Kidney (tissue), 14 donors: Measurements from ENCODE around the gene LCN15. TPM values are rescaled to one million over a fixed set of nuclear protein-coding genes. Genes with fewer than 3 reads are reported as not detected.

Source experiments
- DNase-seq, 5 donors: peaks; one replicate each; pipeline ENCODE4 v3.0.0-alpha.2; 2013 to 2020
- FAIRE-seq: peaks from 2 replicates; lab custom pipeline; 2012; peaks lifted over from hg19 to GRCh38; lab: Jason Lieb, UNC
- H3K27ac ChIP-seq, 2 donors: one replicate each; pipeline ENCODE4 v1.7.0; 2013; ENCODE audit warnings: low read depth in 2 of 2, low read length in 2 of 2, inconsistent platforms in 1 of 2
- H3K27me3 ChIP-seq: one replicate; pipeline ENCODE4 v1.7.1; 2013; ENCODE audit warnings: low read length, inconsistent platforms; ENCODE audit not compliant: control insufficient read depth, insufficient read depth
- H3K36me3 ChIP-seq, 3 donors: one replicate each; pipeline versions ENCODE4 v1.7.0 to v1.7.1; 2013; ENCODE audit warnings: low read length in 3 of 3, control low read depth in 1 of 3, inconsistent platforms in 1 of 3; ENCODE audit not compliant: insufficient read depth in 3 of 3, control insufficient read depth in 2 of 3
- H3K4me1 ChIP-seq, 3 donors: one replicate each; pipeline versions ENCODE4 v1.7.0 to v1.7.1; 2013; ENCODE audit warnings: low read length in 3 of 3, inconsistent platforms in 1 of 3, low read depth in 1 of 3; ENCODE audit not compliant: control insufficient read depth in 2 of 3, insufficient read depth in 2 of 3
- H3K4me3 ChIP-seq, 3 donors: one replicate each; pipeline versions ENCODE4 v1.7.0 to v1.8.1; 2013; ENCODE audit warnings: low read length in 3 of 3, control low read depth in 1 of 3, inconsistent platforms in 1 of 3
- H3K9ac ChIP-seq, 3 donors: one replicate each; pipeline versions ENCODE4 v1.7.0 to v1.7.1; 2013; ENCODE audit warnings: low read length in 3 of 3, control low read depth in 1 of 3, inconsistent platforms in 1 of 3
- H3K9me3 ChIP-seq, 3 donors: one replicate each; pipeline versions ENCODE4 v1.7.0 to v1.7.1; 2013; ENCODE audit warnings: low read length in 3 of 3, control low read depth in 1 of 3, inconsistent platforms in 1 of 3; ENCODE audit not compliant: control insufficient read depth in 2 of 3, insufficient read depth in 1 of 3
- intact Hi-C: fragments of 100-400 bp; cut with DNase I; formaldehyde crosslinking; loops from one replicate; pipeline ENCODE4 v1.11.1; 2022
- polyA plus RNA-seq: library from polyadenylated mRNA; stranded (reverse); fragments of 350-450 nt; fragmentation: Illumina TruSeq; extraction: RNeasy Lipid Tissue Mini Kit (QIAGEN cat#74804); gene quantifications from one replicate; pipeline ENCODE4 v1.2.3, GENCODE V29; 2014; ENCODE audit warnings: low read depth, low replicate concordance; ENCODE audit not compliant: insufficient read depth
- total RNA-seq: library from RNA; stranded (reverse); fragmentation: NEBNext Ultra II Directional; extraction: Animal tissue kit (Norgen Biotek cat#: 25700); gene quantifications from one replicate; pipeline ENCODE4 v1.2.1, GENCODE V29; 2021
- TF ChIP-seq, protein P1 (sequence below): IDR thresholded peaks from 3 replicates; pipeline ENCODE4 v1.5.1; 2012; ENCODE audit warnings: mild to moderate bottlenecking, moderate library complexity, borderline replicate concordance; ENCODE audit not compliant: insufficient read depth; ENCODE audit errors: extremely low read depth
- donor health status: control.
- donor health status: control.
- donor health status: control.
- donor health status: control.
- donor health status: control.
- donor health status: DM: yes; HTN: yes; CAD: no.
- donor health status: Normal renal cell carcinoma (clear cell type).

Gene LCN15
- total and polyA plus RNA-seq, 2 donors from 2014 or later: not detected

GRCh38 chr9:136726118-136726517, 38.2 kb downstream of the LCN15 start:
- no peak for FAIRE-seq
- no peak for DNase-seq
- Histone ChIP-seq H3K4me3 (peak overlapping the region; percentile 4 to 98 (median 98)), H3K27me3 (no peaks in the 10 kb centered on the region), H3K9me3 (no peaks in the 10 kb centered on the region), H3K4me1 (peaks cover 0 to 32% (median 10%) of the 10 kb centered on the region in 3 donors), H3K9ac (peak overlapping the region in 2 of 3 donors; percentile 48 to 98), H3K36me3 (peaks cover 4 to 32% (median 15%) of the 10 kb centered on the region in 3 donors), H3K27ac (peak overlapping the region; percentile 28 to 44)
- intact Hi-C loops: no loop called here
- TF ChIP-seq, protein P1, sequence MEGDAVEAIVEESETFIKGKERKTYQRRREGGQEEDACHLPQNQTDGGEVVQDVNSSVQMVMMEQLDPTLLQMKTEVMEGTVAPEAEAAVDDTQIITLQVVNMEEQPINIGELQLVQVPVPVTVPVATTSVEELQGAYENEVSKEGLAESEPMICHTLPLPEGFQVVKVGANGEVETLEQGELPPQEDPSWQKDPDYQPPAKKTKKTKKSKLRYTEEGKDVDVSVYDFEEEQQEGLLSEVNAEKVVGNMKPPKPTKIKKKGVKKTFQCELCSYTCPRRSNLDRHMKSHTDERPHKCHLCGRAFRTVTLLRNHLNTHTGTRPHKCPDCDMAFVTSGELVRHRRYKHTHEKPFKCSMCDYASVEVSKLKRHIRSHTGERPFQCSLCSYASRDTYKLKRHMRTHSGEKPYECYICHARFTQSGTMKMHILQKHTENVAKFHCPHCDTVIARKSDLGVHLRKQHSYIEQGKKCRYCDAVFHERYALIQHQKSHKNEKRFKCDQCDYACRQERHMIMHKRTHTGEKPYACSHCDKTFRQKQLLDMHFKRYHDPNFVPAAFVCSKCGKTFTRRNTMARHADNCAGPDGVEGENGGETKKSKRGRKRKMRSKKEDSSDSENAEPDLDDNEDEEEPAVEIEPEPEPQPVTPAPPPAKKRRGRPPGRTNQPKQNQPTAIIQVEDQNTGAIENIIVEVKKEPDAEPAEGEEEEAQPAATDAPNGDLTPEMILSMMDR: no peak

DNA sequence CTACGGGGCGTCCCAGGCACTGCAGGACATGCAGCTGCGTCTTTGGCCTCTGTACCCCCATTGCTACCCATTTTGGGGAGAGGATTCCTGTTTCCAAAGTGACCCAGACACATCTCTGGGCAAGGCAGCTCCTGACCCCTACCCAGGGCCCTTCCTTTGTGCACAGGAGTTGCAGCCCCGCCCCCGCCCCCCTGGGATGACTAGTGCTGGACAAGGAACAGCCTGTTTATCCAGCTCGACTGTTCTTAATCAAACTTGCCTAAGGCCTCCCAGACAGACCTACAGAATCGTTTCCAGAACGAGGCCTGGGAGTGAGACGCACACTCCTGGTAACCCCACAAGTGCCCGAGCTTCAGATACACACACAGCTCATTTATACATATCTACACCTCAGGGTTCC, 38.7 kb downstream of the LCN15 start:
- peak in 1 of 5 donors; percentile 43 for DNase-seq
- Histone ChIP-seq H3K4me1 (peaks cover 0 to 32% (median 10%) of the 10 kb centered on the region in 3 donors), H3K4me3 (peak overlapping the region in 1 of 3 donors; percentile 98), H3K36me3 (peaks cover 4 to 32% (median 15%) of the 10 kb centered on the region in 3 donors), H3K9me3 (no peaks in the 10 kb centered on the region), H3K27me3 (no peaks in the 10 kb centered on the region), H3K9ac (peak overlapping the region in 2 of 3 donors; percentile 48 to 98), H3K27ac (peak overlapping the region in 1 of 2 donors; percentile 44)
- FAIRE-seq: no peak
- intact Hi-C loops: no loop called here
- TF ChIP-seq, protein P1: no peak

- DNase-seq: no peak
These were observed 39.5 kb downstream of the LCN15 start for GRCh38 chr9:136724772-136725171.

More at GRCh38 chr9:136724772-136725171, 39.5 kb downstream of the LCN15 start:
- Histone ChIP-seq H3K4me1 (peaks cover 0 to 32% (median 10%) of the 10 kb centered on the region in 3 donors), H3K36me3 (peaks cover 4 to 32% (median 15%) of the 10 kb centered on the region in 3 donors), H3K9me3 (no peaks in the 10 kb centered on the region), H3K27me3 (no peaks in the 10 kb centered on the region), H3K27ac (no peak overlapping the region), H3K9ac (no peak overlapping the region), H3K4me3 (no peak overlapping the region)
- intact Hi-C loops: no loop called here
- no peak for FAIRE-seq
- TF ChIP-seq, protein P1: no peak
